ENCODE data around the gene HACL1.

The HACL1 gene

GRCh38 chr3:15521573-15521965 lies 79.8 kb downstream of the HACL1 start, which contains the start of gene COLQ:
Gene COLQ (minus strand): TSS chr3:15521706. CDS start chr3:15521625, 81 bp downstream.
- no peak for DNase-seq
- Histone ChIP-seq H2AK5ac (ENCODE audit: low read length) (no peak within 1 kb of the TSS), H2AFZ (ENCODE audit: insufficient read depth, low read length, poor library complexity) (no peak within 1 kb of the TSS), H3K27me3 (ENCODE audit: insufficient read depth, low read length) (no peaks in the 10 kb centered on the region), H4K8ac (ENCODE audit: low read depth, low read length) (no peak within 1 kb of the TSS), H3K14ac (ENCODE audit: low read length) (no peak within 1 kb of the TSS), H3K4me3 (ENCODE audit: low read depth, low read length) (no peak within 1 kb of the TSS), H3K36me3 (ENCODE audit: control insufficient read depth in 1 of 2, insufficient read depth in 2 of 2, low read length in 2 of 2) (no peaks in the 10 kb centered on the region), H4K12ac (ENCODE audit: low read depth, low read length) (no peak within 1 kb of the TSS), H3K23ac (ENCODE audit: low read length) (no peak within 1 kb of the TSS), H2BK120ac (ENCODE audit: insufficient read depth, low read length, poor library complexity) (no peak within 1 kb of the TSS), H2BK12ac (ENCODE audit: low read length) (no peak within 1 kb of the TSS), H3K79me2 (ENCODE audit: control insufficient read depth, insufficient read depth, low read length, poor library complexity) (no peaks in the 10 kb centered on the region), H3K27ac (ENCODE audit: low read depth, low read length) (no peak within 1 kb of the TSS), H3K4me1 (ENCODE audit: control insufficient read depth in 1 of 2, insufficient read depth in 2 of 2, low read length in 2 of 2) (no peaks in the 10 kb centered on the region), H3K4ac (ENCODE audit: low read depth, low read length) (no peak within 1 kb of the TSS), H4K91ac (ENCODE audit: low read depth, low read length) (no peak within 1 kb of the TSS), H3K9me3 (ENCODE audit: insufficient read depth, low read depth, low read length) (no peaks in the 10 kb centered on the region), H3K18ac (ENCODE audit: low read length) (peak within 1 kb of the TSS; percentile 55), H2BK5ac (ENCODE audit: low read depth, low read length, poor library complexity) (no peak within 1 kb of the TSS), H3K9ac (ENCODE audit: low read length) (no peak within 1 kb of the TSS), H3K4me2 (ENCODE audit: low read length) (no peak within 1 kb of the TSS), H3K79me1 (ENCODE audit: low read length) (peaks cover 2% of the 10 kb centered on the region)
- no CpG with 5 or more reads among the region's 6 CpGs for WGBS (ENCODE audit: extremely low coverage, insufficient coverage, insufficient read length)

GRCh38 chr3:15520804-15521572 lies 80.4 kb downstream of the HACL1 start:
- Histone ChIP-seq H3K4me1 (ENCODE audit: control insufficient read depth in 1 of 2, insufficient read depth in 2 of 2, low read length in 2 of 2) (no peaks in the 10 kb centered on the region), H3K79me1 (ENCODE audit: low read length) (peaks cover 2% of the 10 kb centered on the region), H3K14ac (ENCODE audit: low read length) (no peak overlapping the region), H2AK5ac (ENCODE audit: low read length) (no peak overlapping the region), H3K23ac (ENCODE audit: low read length) (no peak overlapping the region), H3K4ac (ENCODE audit: low read depth, low read length) (no peak overlapping the region), H2BK12ac (ENCODE audit: low read length) (no peak overlapping the region), H3K4me3 (ENCODE audit: low read depth, low read length) (no peak overlapping the region), H2BK120ac (ENCODE audit: insufficient read depth, low read length, poor library complexity) (no peak overlapping the region), H4K8ac (ENCODE audit: low read depth, low read length) (no peak overlapping the region), H3K18ac (ENCODE audit: low read length) (peak overlapping the region; percentile 55), H4K91ac (ENCODE audit: low read depth, low read length) (no peak overlapping the region), H3K9me3 (ENCODE audit: insufficient read depth, low read depth, low read length) (no peaks in the 10 kb centered on the region), H3K9ac (ENCODE audit: low read length) (no peak overlapping the region), H3K4me2 (ENCODE audit: low read length) (no peak overlapping the region), H3K79me2 (ENCODE audit: control insufficient read depth, insufficient read depth, low read length, poor library complexity) (no peaks in the 10 kb centered on the region), H3K27ac (ENCODE audit: low read depth, low read length) (no peak overlapping the region), H2BK5ac (ENCODE audit: low read depth, low read length, poor library complexity) (no peak overlapping the region), H4K12ac (ENCODE audit: low read depth, low read length) (no peak overlapping the region), H2AFZ (ENCODE audit: insufficient read depth, low read length, poor library complexity) (no peak overlapping the region), H3K27me3 (ENCODE audit: insufficient read depth, low read length) (no peaks in the 10 kb centered on the region), H3K36me3 (ENCODE audit: control insufficient read depth in 1 of 2, insufficient read depth in 2 of 2, low read length in 2 of 2) (no peaks in the 10 kb centered on the region)
- WGBS (ENCODE audit: extremely low coverage, insufficient coverage, insufficient read length), result no CpG with 5 or more reads among the region's 14 CpGs
- no peak for DNase-seq

- WGBS (ENCODE audit: extremely low coverage, insufficient coverage, insufficient read length), result no CpG with 5 or more reads among the region's 3 CpGs
- Histone ChIP-seq H3K4me3 (ENCODE audit: low read depth, low read length) (no peak overlapping the region), H3K79me2 (ENCODE audit: control insufficient read depth, insufficient read depth, low read length, poor library complexity) (no peaks in the 10 kb centered on the region), H4K12ac (ENCODE audit: low read depth, low read length) (no peak overlapping the region), H3K4me1 (ENCODE audit: control insufficient read depth in 1 of 2, insufficient read depth in 2 of 2, low read length in 2 of 2) (no peaks in the 10 kb centered on the region), H3K18ac (ENCODE audit: low read length) (no peak overlapping the region), H3K4ac (ENCODE audit: low read depth, low read length) (no peak overlapping the region), H3K9me3 (ENCODE audit: insufficient read depth, low read depth, low read length) (no peaks in the 10 kb centered on the region), H4K8ac (ENCODE audit: low read depth, low read length) (no peak overlapping the region), H3K23ac (ENCODE audit: low read length) (no peak overlapping the region), H2BK12ac (ENCODE audit: low read length) (no peak overlapping the region), H2AFZ (ENCODE audit: insufficient read depth, low read length, poor library complexity) (no peak overlapping the region), H3K14ac (ENCODE audit: low read length) (no peak overlapping the region), H2BK5ac (ENCODE audit: low read depth, low read length, poor library complexity) (no peak overlapping the region), H3K79me1 (ENCODE audit: low read length) (peaks cover 2% of the 10 kb centered on the region), H3K4me2 (ENCODE audit: low read length) (no peak overlapping the region), H3K27ac (ENCODE audit: low read depth, low read length) (no peak overlapping the region), H2BK120ac (ENCODE audit: insufficient read depth, low read length, poor library complexity) (no peak overlapping the region), H3K27me3 (ENCODE audit: insufficient read depth, low read length) (no peaks in the 10 kb centered on the region), H2AK5ac (ENCODE audit: low read length) (no peak overlapping the region), H3K9ac (ENCODE audit: low read length) (no peak overlapping the region), H4K91ac (ENCODE audit: low read depth, low read length) (no peak overlapping the region), H3K36me3 (ENCODE audit: control insufficient read depth in 1 of 2, insufficient read depth in 2 of 2, low read length in 2 of 2) (no peaks in the 10 kb centered on the region)
- DNase-seq, result no peak
Measured at GRCh38 chr3:15520185-15520584, 81.2 kb downstream of the HACL1 start.

- no peaks in the 10 kb centered on the region for H3K79me2 ChIP-seq (ENCODE audit: control insufficient read depth, insufficient read depth, low read length, poor library complexity)
- no peak for DNase-seq
- H2AFZ ChIP-seq (ENCODE audit: insufficient read depth, low read length, poor library complexity), result no peak overlapping the region
- no peak overlapping the region for H3K4me2 ChIP-seq (ENCODE audit: low read length)
- H3K4me3 ChIP-seq (ENCODE audit: low read depth, low read length), result no peak overlapping the region
- H2BK5ac ChIP-seq (ENCODE audit: low read depth, low read length, poor library complexity), result no peak overlapping the region
- no peaks in the 10 kb centered on the region for H3K9me3 ChIP-seq (ENCODE audit: insufficient read depth, low read depth, low read length)
- no peak overlapping the region for H4K8ac ChIP-seq (ENCODE audit: low read depth, low read length)
- no peaks in the 10 kb centered on the region for H3K36me3 ChIP-seq (ENCODE audit: control insufficient read depth in 1 of 2, insufficient read depth in 2 of 2, low read length in 2 of 2)
- no peak overlapping the region for H3K9ac ChIP-seq (ENCODE audit: low read length)
- H3K4me1 ChIP-seq (ENCODE audit: control insufficient read depth in 1 of 2, insufficient read depth in 2 of 2, low read length in 2 of 2), result peaks cover 3 to 5% of the 10 kb centered on the region in 2 experiments
- H3K79me1 ChIP-seq (ENCODE audit: low read length), result peaks cover 2% of the 10 kb centered on the region
- no peak overlapping the region for H2AK5ac ChIP-seq (ENCODE audit: low read length)
- H2BK12ac ChIP-seq (ENCODE audit: low read length), result no peak overlapping the region
- no peak overlapping the region for H3K27ac ChIP-seq (ENCODE audit: low read depth, low read length)
- H3K18ac ChIP-seq (ENCODE audit: low read length), result no peak overlapping the region
- H3K14ac ChIP-seq (ENCODE audit: low read length), result no peak overlapping the region
- H4K12ac ChIP-seq (ENCODE audit: low read depth, low read length), result no peak overlapping the region
- no peak overlapping the region for H4K91ac ChIP-seq (ENCODE audit: low read depth, low read length)
- WGBS (ENCODE audit: extremely low coverage, insufficient coverage, insufficient read length), result no CpG with 5 or more reads among the region's 4 CpGs
- no peak overlapping the region for H3K23ac ChIP-seq (ENCODE audit: low read length)
- H2BK120ac ChIP-seq (ENCODE audit: insufficient read depth, low read length, poor library complexity), result no peak overlapping the region
- H3K27me3 ChIP-seq (ENCODE audit: insufficient read depth, low read length), result no peaks in the 10 kb centered on the region
- H3K4ac ChIP-seq (ENCODE audit: low read depth, low read length), result no peak overlapping the region
Measured at GRCh38 chr3:15519096-15519495, 82.3 kb downstream of the HACL1 start.

Measured in trophoblast cell (in vitro differentiated cells and primary cell).